ENCODE data around the gene LRRC75B.
"Not testable (repeated sequence)": the region's sequence is repeated elsewhere in the genome, so short reads cannot be mapped to it uniquely, and the experiment has no call there.

LRRC75B gene

GRCh38 chr22:24602105-24602749, 9.4 kb upstream of the LRRC75B start:
- not testable (repeated sequence) for DNase-seq (ENCODE audit: low read depth)

- no peak for DNase-seq (ENCODE audit: low read depth)
Observed at GRCh38 chr22:24601217-24602104, 8.6 kb upstream of the LRRC75B start.

DNA sequence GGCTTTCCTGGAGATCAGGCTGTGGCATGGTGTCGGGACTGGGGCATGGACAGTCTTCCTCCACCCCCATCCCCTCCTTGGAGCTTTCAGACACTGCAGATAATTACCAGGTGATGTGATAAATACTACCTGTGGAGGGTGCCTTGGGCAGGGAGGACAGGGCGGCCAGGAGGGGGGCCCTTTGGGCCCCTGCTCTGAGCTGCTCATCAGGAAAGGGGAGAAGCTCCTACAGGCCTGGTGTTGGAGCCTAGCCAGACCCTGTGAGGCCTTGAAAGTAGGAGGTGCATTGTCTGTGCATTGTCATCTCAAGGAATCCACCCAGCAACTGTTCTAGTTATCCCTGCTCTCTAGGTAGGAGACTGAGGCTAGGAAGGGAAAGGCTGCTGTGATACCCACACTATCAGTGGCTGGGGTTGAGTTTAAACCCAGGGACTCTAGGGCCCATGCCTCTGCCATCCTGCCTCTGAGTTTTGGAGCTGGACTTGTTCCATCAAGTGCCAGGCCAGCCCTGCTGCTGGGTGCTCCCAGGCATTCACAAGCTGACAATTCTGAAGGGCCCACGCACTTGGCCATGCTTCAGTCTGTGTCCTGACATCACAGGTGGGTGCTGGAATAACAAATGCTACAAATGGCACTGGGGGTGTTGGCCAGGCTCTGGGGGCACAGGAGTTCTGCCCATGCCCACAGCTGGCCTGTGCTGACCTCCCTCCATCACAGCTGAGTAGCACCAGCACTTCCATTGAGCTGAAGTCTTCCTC, 7.3 kb upstream of the LRRC75B start:
- DNase-seq (ENCODE audit: low read depth), result not testable (repeated sequence)

- no peak for DNase-seq (ENCODE audit: low read depth)
Observed at GRCh38 chr22:24599514-24599913, 6.6 kb upstream of the LRRC75B start.

GRCh38 chr22:24597076-24597475, 4.2 kb upstream of the LRRC75B start:
- not testable (repeated sequence) for DNase-seq (ENCODE audit: low read depth)

DNA sequence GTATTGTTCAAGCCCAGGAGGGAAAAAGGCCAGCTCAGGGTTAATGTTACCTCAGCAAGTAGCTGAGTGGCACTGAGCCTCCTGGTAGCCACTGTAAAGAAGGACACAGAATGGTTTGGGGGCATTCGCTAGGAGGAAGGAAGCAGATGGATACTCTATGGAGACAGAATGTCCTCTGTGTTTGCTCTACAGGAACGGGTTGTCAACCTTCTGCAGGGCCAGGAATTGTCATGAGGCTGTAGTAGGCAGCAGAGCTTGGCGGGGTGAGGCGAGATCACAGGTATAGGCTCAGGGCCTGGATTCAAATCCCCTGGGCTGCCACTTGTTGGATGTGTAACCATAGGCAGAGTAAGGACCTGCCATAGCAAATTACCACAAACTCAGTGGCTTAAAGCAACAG, 3.0 kb upstream of the LRRC75B start:
- no peak for DNase-seq (ENCODE audit: low read depth)

- DNase-seq (ENCODE audit: low read depth), result no peak
Observed at GRCh38 chr22:24595228-24595627, 2.4 kb upstream of the LRRC75B start.

DNA sequence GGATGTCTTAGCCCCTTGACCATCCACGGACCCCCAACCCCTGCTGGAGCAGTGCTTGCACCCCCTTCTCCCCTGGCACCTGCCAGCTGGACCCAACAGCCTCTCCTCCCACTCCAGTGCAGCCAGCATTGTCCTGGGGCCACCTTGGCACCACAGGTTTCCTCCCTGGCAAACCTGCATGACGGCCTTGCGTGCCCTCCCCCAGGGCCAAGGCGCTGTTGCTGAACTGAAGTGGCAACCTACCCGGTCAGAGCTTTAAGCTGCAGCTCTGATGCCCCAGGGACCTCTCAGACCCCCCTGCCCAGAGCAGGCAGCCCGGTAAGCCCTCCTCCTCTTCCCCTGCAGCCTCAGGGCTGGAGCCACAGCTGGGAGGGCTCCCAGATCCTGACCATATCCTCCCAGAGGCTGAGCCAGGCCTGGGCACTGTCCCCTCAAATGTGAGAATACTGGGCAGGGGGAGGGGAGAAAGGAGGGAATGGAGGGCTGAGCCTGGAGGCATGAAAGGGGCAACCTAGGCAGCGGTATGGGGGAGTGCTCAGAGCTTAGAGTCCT, 1.8 kb upstream of the LRRC75B start:
- no peak for DNase-seq (ENCODE audit: low read depth)

DNA sequence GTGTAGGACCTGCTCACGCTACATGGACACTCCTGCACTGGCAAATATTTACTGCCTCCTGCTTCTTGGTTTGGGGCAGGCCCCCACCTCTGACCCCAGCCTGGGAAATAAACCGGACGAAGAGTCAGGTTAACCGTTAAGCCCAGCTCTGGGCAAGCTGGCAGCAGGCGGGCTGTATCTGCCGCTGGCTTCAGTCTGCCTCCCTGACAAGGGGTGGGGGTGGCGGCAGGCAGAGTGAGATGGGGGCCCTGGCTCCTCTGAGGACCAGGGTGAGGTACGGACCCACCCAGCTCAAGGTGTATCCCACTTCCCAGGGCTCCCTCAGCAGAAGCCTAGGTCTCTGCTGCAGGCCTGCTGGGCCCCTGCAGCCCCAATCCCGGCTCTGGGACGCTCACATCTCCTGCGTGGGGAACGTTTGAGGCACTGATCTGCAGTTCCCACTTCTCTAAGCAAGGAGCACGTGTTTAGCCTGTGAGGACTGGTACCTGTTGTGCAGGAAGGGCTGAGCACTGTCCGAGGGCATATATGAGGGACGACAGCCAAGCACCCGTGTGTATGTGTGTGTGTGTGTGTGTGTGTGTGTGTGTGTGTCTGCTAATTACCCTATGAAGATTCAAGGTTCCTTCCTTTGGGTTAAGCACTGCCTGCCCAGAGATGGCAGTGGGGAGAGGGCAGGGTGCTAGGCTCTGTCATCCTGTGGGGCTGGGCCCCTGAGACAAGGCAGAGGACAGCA, 1.1 kb upstream of the LRRC75B start:
- DNase-seq (ENCODE audit: low read depth), result no peak

GRCh38 chr22:24593559-24593835, 624 bp upstream of the LRRC75B start:
- DNase-seq (ENCODE audit: low read depth), result not testable (repeated sequence)

DNA sequence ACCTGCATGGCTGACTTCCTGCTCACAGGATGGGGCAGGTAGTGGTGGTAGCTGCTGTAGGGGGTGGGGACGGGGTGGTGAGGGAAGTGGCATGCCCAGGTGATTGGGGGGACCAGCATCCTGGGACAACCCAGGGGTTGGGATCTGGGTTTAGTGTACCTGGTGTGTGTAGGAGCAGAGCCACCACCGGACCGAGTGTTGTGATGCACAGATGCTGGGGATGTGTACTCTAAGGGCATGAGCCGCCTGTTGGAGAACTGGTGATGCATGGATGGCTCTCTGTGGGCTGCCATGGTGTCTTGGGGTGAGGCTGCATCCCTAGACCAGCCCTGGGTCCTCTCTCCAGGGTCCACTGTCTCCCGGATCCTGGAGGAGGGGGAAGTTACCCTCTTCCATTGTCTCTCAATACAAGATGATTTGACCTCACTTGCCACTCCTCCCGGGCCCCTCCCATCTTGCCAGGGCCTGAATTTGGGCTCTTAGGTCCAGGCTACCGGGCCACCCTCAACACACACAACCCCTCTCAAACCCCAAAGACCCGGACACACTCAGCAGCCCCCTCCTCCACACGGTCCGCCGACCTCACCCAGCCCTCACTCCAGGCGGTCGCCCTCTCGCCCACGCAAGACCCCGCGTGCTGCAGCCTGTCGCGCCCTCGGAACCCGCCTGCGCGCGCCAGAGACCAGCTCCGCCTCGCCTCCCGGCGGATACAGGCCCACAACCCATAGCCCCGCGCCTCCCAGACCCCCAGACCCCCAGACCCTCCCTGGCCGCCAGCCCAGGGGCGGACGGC, 619 bp downstream of the LRRC75B start:
- DNase-seq (ENCODE audit: low read depth), result no peak

GRCh38 chr22:24591286-24591830, 1.5 kb downstream of the LRRC75B start:
- DNase-seq (ENCODE audit: low read depth), result no peak

GRCh38 chr22:24590596-24591173, 2.2 kb downstream of the LRRC75B start:
- DNase-seq (ENCODE audit: low read depth), result no peak

GRCh38 chr22:24589518-24590030, 3.3 kb downstream of the LRRC75B start:
- no peak for DNase-seq (ENCODE audit: low read depth)

DNA sequence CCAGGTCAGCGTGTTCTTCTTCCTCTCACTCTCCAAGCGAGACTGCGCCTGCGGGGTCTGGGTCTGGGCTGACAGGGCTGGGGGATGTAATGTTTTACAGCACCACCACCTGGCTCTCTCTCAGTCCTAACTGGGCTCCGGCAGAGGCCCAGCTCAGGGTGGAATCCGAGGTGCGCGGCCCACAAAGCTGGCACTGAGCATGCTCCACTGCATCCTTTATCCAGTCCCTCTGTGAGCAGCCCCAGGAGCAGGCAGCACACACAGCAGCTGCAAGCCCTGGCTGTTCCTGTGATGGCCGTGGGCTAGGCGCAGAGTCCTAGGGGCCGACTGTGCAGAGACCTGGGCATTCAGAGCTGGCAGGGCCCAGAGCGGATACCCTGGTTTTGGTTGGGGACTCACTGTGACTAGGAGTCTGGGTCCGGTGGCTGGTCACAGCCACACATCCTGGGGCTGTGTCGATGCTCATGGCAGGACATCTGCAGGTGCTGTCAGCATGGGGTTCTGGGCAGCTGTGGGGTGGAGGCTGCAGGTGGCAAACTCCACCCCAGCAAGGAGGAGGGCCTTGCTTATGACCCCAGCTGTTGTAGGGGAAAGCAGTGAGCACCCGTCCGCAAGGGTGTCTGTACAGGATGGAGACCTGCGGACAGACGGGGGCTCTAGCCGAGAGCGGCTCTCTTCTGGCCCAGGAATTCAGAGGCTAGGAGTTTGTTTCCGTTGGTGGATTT, 4.0 kb downstream of the LRRC75B start:
- no peak for DNase-seq (ENCODE audit: low read depth)

- no peak for DNase-seq (ENCODE audit: low read depth)
Observed at GRCh38 chr22:24588381-24588756, 4.5 kb downstream of the LRRC75B start.

DNA sequence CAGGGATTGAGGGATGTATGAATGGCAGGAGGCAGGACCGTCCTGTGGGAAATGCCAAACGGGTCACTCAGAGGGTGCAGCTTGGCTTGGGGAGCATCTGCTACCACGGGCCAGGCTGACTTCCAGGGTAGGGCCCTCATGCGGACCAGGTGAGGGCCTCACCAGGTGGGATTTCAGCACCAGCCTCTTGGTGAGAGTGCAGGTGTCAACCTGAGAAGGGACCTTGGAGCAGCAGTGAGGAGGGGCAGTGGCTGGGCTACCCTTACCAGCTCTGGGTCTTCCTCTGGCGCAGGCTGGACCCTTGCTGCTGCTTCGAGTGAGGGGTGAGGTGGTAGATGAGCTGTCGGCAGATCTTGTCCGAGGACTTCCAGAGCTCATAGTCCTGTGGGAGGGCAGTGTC, 4.9 kb downstream of the LRRC75B start:
- DNase-seq (ENCODE audit: low read depth), result no peak

GRCh38 chr22:24587251-24587650, 5.6 kb downstream of the LRRC75B start:
- no peak for DNase-seq (ENCODE audit: low read depth)

- DNase-seq (ENCODE audit: low read depth), result no peak
Observed at GRCh38 chr22:24585927-24586546, 6.8 kb downstream of the LRRC75B start.

All from stimulated activated CD8-positive, alpha-beta memory T cell treated with anti-CD3 and anti-CD28 coated beads, Interleukin-4, amount 100 ng/mL, for 24 hours (primary cell).